Frontal cortex (tissue), 4 donors: Measurements from ENCODE around the gene PLEKHA5. TPM values are rescaled to one million over a fixed set of nuclear protein-coding genes. Genes with fewer than 3 reads are reported as not detected.
"Not testable (repeated sequence)": the region's sequence is repeated elsewhere in the genome, so short reads cannot be mapped to it uniquely, and the experiment has no call there.

Experiments used
- DNase-seq, 2 donors: peaks; one replicate each; pipeline ENCODE4 v3.0.0; 2012; ENCODE audit warnings: low spot score in 2 of 2
- FAIRE-seq: peaks from 2 replicates; lab custom pipeline; 2012; peaks lifted over from hg19 to GRCh38; lab: Jason Lieb, UNC
- total RNA-seq: library from RNA; depleted of rRNA; stranded (reverse); fragments of >200 nt; gene quantifications from one replicate; pipeline ENCODE4 v1.2.3, GENCODE V29; 2014
- donor health status: control.
- donor health status: control.
- donor health status: control.

Gene PLEKHA5
- total RNA-seq, 1 donor from 2014 or later: 69.7 TPM

DNA sequence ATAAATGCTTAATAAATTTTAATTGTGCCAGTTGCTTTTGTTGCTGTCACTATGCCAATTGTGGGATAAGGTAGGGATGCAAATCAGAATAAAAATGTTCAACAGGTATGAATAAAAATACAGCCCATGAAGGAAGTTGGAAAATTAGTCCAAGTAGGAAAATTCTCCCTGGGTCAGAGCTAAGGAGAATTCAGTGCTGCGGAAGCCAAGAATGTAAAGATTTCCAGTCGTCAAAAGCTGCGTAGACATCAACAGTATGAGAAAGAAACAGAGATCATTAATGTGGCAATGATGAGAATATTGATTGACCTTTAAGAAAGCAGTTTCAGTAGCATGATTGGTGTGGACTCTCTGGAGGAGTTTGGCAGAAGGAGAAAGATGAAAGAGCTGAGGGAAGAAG is 87.9 kb downstream of the PLEKHA5 start:
- DNase-seq: no peak
- no peak for FAIRE-seq

- FAIRE-seq: no peak
- DNase-seq: no peak
These were observed 90.7 kb downstream of the PLEKHA5 start for GRCh38 chr12:19220205-19220604.

DNA sequence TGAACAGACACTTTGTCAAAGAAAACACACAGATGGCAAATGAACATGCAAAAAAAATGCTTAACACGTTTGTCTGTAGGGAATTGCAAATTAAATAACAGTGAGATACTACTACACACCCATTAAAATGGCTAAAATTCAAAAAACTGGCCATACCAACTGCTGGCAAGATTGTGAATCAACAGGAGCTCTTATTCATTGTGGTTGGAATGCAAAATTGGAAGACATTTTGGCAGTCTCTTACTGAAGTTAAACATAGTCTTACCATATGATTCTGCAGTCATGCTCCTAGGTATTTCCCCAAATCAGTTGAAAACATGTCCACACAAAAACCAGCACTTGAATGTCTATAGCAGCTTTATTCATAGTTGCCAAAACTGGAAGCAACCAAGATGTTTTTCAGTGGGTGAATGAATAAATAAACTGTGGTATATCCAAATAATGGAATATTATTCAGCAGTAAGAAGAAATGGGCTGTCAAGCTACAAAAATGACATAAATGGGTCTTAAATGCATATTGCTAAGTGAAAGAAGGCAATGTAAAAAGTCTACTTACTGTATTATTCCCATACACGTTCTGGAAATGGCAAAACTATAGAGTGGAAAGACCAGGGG is 91.4 kb downstream of the PLEKHA5 start:
- no peak for DNase-seq
- FAIRE-seq: no peak

DNA sequence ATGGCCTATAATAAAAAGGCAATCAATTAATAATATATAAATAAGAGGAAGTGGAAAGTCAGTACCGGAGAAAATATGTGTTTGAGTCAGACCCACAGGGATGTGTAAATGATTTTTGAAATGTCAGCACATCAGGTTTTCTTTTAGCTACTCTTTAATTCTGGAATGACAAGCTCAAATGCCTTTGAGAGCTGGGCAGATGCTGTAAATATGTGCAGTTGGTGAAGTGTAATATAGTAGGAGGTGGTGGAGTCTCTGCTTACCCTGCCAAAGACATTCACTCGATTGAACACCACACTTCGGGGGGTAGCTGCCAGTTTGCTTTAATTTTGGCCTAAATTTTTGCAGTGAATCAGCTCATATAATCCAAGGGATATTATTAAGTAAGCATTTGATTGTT is 93.0 kb downstream of the PLEKHA5 start:
- FAIRE-seq (no peak), DNase-seq (no peak)

DNA sequence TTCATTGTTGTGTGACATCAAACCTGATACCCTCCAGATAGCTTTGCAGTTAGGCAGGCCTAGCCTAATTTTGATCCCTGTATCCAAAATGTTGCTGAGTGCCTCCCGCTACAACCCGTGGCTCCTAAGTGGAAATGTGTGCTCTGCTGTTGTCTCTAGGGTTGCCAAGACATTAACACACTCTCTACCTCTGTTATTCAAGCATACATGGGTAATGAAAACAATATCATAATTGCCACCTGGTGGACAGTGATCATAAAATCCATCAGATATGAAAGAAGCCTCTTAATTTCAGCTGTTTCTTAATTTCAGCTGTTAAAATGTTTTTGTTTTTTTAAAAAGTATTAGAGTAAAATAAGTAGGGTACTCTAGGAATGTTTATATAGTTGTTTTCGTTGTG is 93.5 kb downstream of the PLEKHA5 start:
- DNase-seq (no peak), FAIRE-seq (no peak)

DNA sequence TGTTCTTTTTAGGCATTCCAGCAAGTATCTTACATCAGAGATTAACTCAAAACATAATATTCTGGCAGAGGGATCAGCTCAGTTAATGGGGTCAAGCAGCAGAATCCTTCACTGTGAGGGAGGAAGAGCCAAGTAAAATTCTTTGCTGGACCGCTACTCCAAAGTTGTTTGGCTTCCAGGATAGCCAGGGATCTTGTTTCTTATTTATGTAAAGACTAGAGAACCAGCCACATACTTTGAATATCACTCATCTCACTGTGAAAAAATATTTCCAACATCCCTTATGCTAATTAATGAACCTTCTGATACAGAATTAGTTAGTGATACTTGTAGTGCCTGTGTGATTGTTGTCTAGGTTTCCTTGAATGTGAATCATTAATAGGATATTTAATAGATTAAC is 94.2 kb downstream of the PLEKHA5 start:
- FAIRE-seq (no peak), DNase-seq (no peak)

DNA sequence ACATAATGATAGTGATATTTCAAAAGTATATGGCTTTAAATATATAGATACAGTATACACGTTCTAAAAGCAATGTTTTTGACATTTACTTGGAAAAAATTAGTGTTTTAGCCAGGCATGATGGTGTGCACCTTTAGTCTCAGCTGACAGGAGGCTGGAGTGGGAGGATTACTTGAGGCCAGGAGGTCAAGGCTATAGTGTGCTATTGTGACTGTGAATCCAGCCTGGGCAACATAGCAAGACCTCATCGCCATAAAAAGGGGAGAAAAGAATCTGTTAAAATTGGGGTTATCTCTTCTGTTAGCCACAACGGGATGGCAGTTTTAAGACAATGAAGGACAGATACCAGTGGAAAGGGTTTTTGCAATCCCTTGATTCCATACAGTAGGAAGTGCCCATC is 95.2 kb downstream of the PLEKHA5 start:
- FAIRE-seq (no peak), DNase-seq (no peak)

- DNase-seq (no peak), FAIRE-seq (no peak)
These were observed 97.8 kb downstream of the PLEKHA5 start for GRCh38 chr12:19227190-19227879.

GRCh38 chr12:19227880-19228210 is 98.3 kb downstream of the PLEKHA5 start:
- no peak for FAIRE-seq
- DNase-seq: no peak

DNA sequence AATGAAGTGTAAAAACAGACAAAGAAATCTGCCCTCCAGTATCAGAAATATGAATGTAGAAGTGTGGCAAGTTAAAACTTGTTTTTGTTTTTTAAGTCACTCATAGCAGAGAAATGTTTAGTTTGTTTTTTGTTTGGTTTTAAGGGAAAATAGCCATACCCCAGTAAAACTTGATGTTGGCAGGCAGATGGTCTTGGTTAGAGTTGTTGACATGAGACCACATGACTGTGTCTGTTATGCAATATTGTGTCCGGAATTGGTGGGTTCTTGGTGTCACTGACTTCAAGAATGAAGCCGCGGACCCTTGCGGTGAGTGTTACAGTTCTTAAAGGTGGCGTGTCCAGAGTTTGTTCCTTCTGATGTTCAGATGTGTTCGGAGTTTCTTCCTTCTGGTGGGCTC is 99.5 kb downstream of the PLEKHA5 start:
- not testable (repeated sequence) for DNase-seq, FAIRE-seq

- DNase-seq (no peak), FAIRE-seq (no peak)
These were observed 100.8 kb downstream of the PLEKHA5 start for GRCh38 chr12:19230299-19230866.

DNA sequence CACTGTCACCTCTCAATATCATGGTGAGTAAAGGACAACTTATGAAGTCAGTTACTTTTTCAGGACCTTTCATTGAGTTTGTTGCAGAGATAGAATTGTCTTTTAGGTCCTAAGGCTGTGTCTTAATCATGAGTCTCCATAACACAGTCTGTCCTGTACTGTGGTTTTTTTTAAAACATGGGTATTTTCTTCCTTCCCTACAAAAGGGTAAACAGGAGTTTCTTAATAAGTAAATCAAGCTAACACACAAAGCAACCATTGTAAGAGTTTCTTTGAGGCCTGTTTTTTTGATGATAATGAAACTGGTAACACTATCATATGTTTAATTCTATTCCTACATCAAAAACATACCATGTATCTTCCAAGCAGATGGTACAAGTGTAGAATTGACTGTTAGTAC is 101.4 kb downstream of the PLEKHA5 start:
- no peak for FAIRE-seq
- DNase-seq: no peak

DNA sequence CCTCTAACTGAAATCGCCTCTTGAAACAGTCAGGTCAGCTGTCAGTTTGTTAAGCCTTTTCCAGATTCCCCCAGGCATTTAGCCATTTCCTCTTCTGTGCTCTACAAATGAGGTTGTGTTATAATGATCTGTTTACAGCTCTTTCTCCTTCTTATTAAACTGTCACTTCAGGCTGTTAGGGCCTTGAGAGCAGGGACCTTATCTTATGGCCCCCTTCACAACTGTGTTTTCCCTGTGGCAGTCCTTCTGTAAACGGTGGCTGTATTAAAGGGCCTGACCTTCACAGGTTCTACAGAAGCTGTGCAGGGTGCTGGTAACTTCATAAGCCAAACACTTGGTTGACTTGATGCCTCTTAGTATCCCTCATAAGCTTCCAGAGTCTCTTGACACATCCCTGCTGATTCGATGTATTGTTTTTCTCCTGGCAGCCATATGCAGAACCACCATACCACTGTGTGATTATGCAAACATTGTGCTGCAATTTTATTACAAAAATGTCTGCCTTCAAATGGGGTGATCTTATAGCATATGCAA is 104.7 kb downstream of the PLEKHA5 start:
- DNase-seq: no peak
- FAIRE-seq: no peak

- no peak for DNase-seq
- no peak for FAIRE-seq
These were observed 105.7 kb downstream of the PLEKHA5 start for GRCh38 chr12:19234981-19235871.

DNA sequence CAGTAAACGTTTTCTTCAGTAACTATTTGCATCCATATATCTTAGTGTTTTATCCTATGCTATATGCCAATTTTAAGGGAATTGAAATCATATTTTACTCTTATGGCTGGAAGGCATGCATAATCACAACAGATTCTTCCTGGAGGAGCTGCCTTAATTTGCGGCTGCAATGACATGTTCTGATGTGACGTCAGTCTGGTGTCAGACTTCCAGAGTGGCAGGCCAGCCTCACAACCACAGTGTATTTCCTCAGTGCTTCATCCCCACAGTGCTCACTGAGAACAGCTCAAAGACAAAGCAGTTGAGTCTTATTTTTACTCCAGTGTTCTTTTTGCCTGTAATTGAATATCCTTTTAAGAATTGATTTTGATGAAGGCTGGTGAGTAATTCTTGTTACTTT is 107.1 kb downstream of the PLEKHA5 start:
- FAIRE-seq: no peak
- DNase-seq: no peak

DNA sequence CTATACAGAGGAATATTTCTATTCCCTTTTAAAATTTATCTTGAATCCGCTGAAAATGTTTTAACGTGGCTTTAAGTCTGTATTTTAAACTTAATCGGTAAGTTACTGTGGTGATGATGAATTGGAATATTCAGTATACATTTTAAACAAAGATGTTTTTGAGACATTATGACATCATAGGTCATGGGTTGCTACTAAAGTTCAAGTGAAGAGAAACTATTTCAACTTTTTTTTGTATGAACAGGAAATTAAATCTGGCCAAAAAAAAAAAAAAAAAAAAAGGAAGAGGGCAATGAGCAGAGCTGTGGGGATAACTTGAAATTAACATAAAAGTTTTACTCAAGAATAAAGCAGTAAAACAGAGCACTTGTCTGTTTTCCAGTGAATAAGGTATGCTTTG is 109.0 kb downstream of the PLEKHA5 start:
- no peak for DNase-seq
- FAIRE-seq: no peak

GRCh38 chr12:19239102-19239501 is 109.6 kb downstream of the PLEKHA5 start:
- no peak for FAIRE-seq

DNA sequence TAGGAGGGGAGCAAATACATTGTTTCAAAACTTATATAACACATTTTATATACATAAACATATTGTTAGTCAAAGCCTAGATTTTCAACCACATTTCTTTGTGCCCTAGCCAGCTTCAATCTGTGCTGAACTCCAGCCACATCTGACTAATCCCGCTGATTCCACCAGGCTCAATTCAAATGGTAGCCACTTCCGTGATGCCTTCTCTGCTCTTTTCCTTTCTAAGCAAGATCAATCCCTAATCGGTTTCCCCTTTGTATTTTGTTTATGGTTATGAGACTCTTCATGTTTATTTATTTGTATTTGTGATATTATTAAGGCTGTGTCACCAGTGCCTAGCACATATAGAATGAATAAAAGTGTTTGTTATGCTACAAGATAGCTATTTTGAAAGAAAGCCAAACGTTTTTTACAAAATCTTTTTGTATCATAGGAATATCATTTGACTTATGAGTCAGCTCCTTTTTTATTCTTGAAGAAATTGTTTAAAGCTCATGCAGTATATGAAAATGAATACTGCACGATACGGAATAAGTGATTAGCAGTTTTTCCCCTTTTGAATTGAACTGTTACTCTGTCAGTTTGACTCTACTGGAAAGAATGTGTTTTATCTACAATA is 110.2 kb downstream of the PLEKHA5 start:
- no peak for FAIRE-seq
- DNase-seq: no peak

More at GRCh38 chr12:19239102-19239501, 109.6 kb downstream of the PLEKHA5 start:
- DNase-seq: no peak

GRCh38 chr12:19242581-19242980 is 113.0 kb downstream of the PLEKHA5 start:
- DNase-seq: no peak
- no peak for FAIRE-seq

GRCh38 chr12:19243551-19243950 is 114.0 kb downstream of the PLEKHA5 start:
- no peak for FAIRE-seq
- no peak for DNase-seq
